SH-SY5Y (cell line): ENCODE measurements around the gene PRKCZ.

Experiments
- GATA2 ChIP-seq: IDR thresholded peaks from 2 replicates; pipeline ENCODE4 v1.6.1; 2011; ENCODE audit warnings: mild to moderate bottlenecking, low read depth, low read length
- GATA3 ChIP-seq: IDR thresholded peaks from 2 replicates; pipeline ENCODE4 v1.6.1; 2011; ENCODE audit warnings: low read depth, mild to moderate bottlenecking, low read length, moderate library complexity

DNA sequence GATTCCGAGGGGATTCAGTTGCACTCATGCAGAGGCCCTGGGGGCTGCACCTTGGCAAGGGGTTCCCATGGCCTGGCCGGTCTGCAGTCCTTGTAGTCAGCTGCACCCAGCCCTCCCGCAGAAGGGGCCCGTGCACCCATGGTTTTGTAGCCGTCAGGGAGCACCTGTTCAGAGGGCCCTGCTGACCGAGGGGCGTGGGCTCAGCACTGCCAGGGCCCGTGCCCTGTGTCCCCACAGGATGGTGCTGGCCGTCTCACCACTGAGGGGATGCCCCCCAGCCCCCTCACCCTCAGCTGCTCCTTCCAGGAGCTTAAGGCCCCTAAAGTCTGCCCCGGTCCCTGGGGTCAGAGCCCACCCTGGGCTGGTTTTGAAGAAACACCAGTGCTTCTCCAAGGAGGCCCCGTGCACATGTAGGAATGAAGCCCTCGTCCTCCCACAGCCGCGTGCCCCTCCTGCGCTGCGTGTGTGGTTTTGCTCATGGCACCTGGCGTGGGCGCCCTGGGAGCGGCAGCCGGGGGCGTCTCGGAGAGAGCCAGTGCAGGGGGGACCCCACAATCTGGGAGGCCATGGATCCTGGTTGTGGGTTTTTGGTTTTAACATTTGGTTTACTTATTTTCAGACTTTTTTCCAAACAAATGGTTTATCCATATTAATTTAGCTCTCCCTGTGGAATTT, 40.1 kb downstream of the PRKCZ start:
- TF ChIP-seq GATA2 = no peak
- no peak for TF ChIP-seq GATA3
